K562 (cell line): ENCODE measurements around the gene IGF2BP1. TPM values are rescaled to one million over a fixed set of nuclear protein-coding genes. Genes with fewer than 3 reads are reported as not detected.

Experiments used
- CREM ChIP-seq: IDR thresholded peaks from 2 replicates; pipeline ENCODE4 v1.6.1; 2014; ENCODE audit warnings: antibody characterized with exemption, low read depth
- E2F1 ChIP-seq: sonication (generic); formaldehyde crosslinking; IDR thresholded peaks from 2 replicates; pipeline ENCODE4 v1.8.1; 2023; ENCODE audit warnings: mild to moderate bottlenecking, missing genetic modification reagents, moderate library complexity
- E4F1 ChIP-seq: fragments of 250-450 bp; sonication (Bioruptor Pico); IDR thresholded peaks from 2 replicates; pipeline ENCODE4 v1.5.0; 2021; ENCODE audit warnings: mild to moderate bottlenecking, borderline replicate concordance
- FOSL1 ChIP-seq: fragments of 200-800 bp; sonication (Bioruptor generic); conservative IDR thresholded peaks from 2 replicates; pipeline ENCODE4 v1.6.1; 2016; ENCODE audit warnings: missing genetic modification characterization, missing compliant biosample characterization
- HMGN3 ChIP-seq: IDR thresholded peaks from 2 replicates; pipeline ENCODE4 v1.6.1; 2011; ENCODE audit warnings: borderline replicate concordance, low read depth, mild to moderate bottlenecking, mixed read lengths, low read length; ENCODE audit not compliant: insufficient read length; ENCODE audit errors: extremely low read depth
- NEUROD1 ChIP-seq: fragments of 150-350 bp; IDR thresholded peaks from 2 replicates; pipeline ENCODE4 v1.6.1; 2014; ENCODE audit warnings: borderline replicate concordance, low read length, low read depth; ENCODE audit not compliant: partially characterized antibody
- SAFB2 ChIP-seq: fragments of 200-400 bp; formaldehyde crosslinking; IDR thresholded peaks from 2 replicates; pipeline ENCODE4 v1.6.1; 2018; ENCODE audit warnings: borderline replicate concordance, low read length, low read depth, moderate library complexity; ENCODE audit not compliant: severe bottlenecking
- SMAD3 ChIP-seq: fragments of 450-650 bp; formaldehyde crosslinking; conservative IDR thresholded peaks from 2 replicates; pipeline ENCODE4 v1.4.0; 2020; ENCODE audit warnings: mild to moderate bottlenecking
- TAF7 ChIP-seq: fragments of 450-650 bp; IDR thresholded peaks from 2 replicates; pipeline ENCODE4 v1.6.1; 2016; ENCODE audit warnings: missing genetic modification characterization, missing compliant biosample characterization
- TFAM ChIP-seq: fragments of 250-450 bp; sonication (Bioruptor Pico); conservative IDR thresholded peaks from 2 replicates; pipeline ENCODE4 v1.5.0; 2021; ENCODE audit warnings: mild to moderate bottlenecking, moderate library complexity
- USF2 ChIP-seq: sonication (generic); formaldehyde crosslinking; IDR thresholded peaks from 2 replicates; pipeline ENCODE4 v1.5.0; 2020; ENCODE audit warnings: missing genetic modification reagents
- YY1 ChIP-seq, 3 experiments: IDR thresholded peaks; 2 replicates each; pipeline ENCODE4 v1.6.1; 2011; ENCODE audit warnings: low read length in 2 of 3, mild to moderate bottlenecking in 2 of 3, moderate library complexity in 2 of 3, borderline replicate concordance in 1 of 3, control low read depth in 1 of 3, low read depth in 1 of 3; ENCODE audit not compliant: insufficient read depth in 3 of 3, insufficient replicate concordance in 2 of 3, control insufficient read depth in 1 of 3, insufficient read length in 1 of 3; ENCODE audit errors: extremely low read depth in 1 of 3
- ZNF507 ChIP-seq: conservative IDR thresholded peaks from 2 replicates; pipeline ENCODE4 v1.6.1; 2017; ENCODE audit warnings: missing genetic modification characterization, missing compliant biosample characterization
- ZNF561 ChIP-seq: fragments of 450-650 bp; formaldehyde crosslinking; conservative IDR thresholded peaks from 2 replicates; pipeline ENCODE4 v1.4.0; 2020; ENCODE audit warnings: mild to moderate bottlenecking, moderate library complexity
- polyA plus RNA-seq, 8 experiments: library from polyadenylated mRNA; depleted of rRNA in 4 of 8; stranded (reverse) in 5 of 8; unstranded in 3 of 8; fragments of >200 nt; fragmentation: Nextera tagmentation in 2 of 8; fragmentation: Illumina TruSeq in 1 of 8; extraction: Ambion mirVana in 2 of 8; extraction: Trizol in 1 of 8; gene quantifications; 2 replicates each; pipeline versions ENCODE4 v1.2.1 to v1.2.3, GENCODE V29; 2011 to 2014; ENCODE audit warnings: inconsistent platforms in 1 of 8, missing spikeins in 1 of 8
- total RNA-seq, 7 experiments: library from RNA; depleted of rRNA in 6 of 7; stranded (reverse); fragments of >200 nt in 6 of 7; fragmentation: Illumina TruSeq in 2 of 7; extraction: Trizol in 2 of 7; gene quantifications; 2 replicates each; pipeline versions ENCODE4 v1.2.1 to v1.2.3, GENCODE V29; 2011 to 2021; ENCODE audit warnings: low replicate concordance in 1 of 7
- TF ChIP-seq, protein P1 (sequence below): fragments of 450-650 bp; IDR thresholded peaks from 2 replicates; pipeline ENCODE4 v1.6.1; 2017; ENCODE audit warnings: antibody characterized with exemption, mild to moderate bottlenecking
- TF ChIP-seq, protein P2 (sequence below): sonication (generic); formaldehyde crosslinking; IDR thresholded peaks from 2 replicates; pipeline ENCODE4 v1.8.0; 2022; ENCODE audit warnings: mild to moderate bottlenecking, low read depth, missing genetic modification reagents

The IGF2BP1 gene
- total and polyA plus RNA-seq, 9 of the 15 experiments (the other 6 are each of a cell fraction or from before 2014, with no cell fraction given): 13.0 to 318 (median 53.6) TPM

- TF ChIP-seq, protein P1, sequence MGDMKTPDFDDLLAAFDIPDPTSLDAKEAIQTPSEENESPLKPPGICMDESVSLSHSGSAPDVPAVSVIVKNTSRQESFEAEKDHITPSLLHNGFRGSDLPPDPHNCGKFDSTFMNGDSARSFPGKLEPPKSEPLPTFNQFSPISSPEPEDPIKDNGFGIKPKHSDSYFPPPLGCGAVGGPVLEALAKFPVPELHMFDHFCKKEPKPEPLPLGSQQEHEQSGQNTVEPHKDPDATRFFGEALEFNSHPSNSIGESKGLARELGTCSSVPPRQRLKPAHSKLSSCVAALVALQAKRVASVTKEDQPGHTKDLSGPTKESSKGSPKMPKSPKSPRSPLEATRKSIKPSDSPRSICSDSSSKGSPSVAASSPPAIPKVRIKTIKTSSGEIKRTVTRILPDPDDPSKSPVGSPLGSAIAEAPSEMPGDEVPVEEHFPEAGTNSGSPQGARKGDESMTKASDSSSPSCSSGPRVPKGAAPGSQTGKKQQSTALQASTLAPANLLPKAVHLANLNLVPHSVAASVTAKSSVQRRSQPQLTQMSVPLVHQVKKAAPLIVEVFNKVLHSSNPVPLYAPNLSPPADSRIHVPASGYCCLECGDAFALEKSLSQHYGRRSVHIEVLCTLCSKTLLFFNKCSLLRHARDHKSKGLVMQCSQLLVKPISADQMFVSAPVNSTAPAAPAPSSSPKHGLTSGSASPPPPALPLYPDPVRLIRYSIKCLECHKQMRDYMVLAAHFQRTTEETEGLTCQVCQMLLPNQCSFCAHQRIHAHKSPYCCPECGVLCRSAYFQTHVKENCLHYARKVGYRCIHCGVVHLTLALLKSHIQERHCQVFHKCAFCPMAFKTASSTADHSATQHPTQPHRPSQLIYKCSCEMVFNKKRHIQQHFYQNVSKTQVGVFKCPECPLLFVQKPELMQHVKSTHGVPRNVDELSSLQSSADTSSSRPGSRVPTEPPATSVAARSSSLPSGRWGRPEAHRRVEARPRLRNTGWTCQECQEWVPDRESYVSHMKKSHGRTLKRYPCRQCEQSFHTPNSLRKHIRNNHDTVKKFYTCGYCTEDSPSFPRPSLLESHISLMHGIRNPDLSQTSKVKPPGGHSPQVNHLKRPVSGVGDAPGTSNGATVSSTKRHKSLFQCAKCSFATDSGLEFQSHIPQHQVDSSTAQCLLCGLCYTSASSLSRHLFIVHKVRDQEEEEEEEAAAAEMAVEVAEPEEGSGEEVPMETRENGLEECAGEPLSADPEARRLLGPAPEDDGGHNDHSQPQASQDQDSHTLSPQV: no peak
- TF ChIP-seq ZNF507 (no peak), TFAM (no peak), E4F1 (CRISPR knock-in tag) (no peak), TAF7 (tag) (no peak), CREM (no peak; the same call in 1 of the 2 replicates), E2F1 (CRISPR knock-in tag) (no peak), FOSL1 (tag) (peak; percentile 24; the same call in 1 of the 2 replicates), SMAD3 (CRISPR knock-in tag) (no peak), ZNF561 (CRISPR knock-in tag) (no peak), YY1 (IDR thresholded peaks at IDR 0.05; ENCODE audit: borderline replicate concordance in 1 of 3, control insufficient read depth in 1 of 3, extremely low read depth in 1 of 3, insufficient read depth in 3 of 3, insufficient read length in 1 of 3, insufficient replicate concordance in 2 of 3, low read depth in 1 of 3, low read length in 2 of 3) (peak in 2 of 3 experiments; percentile 45 to 54), USF2 (CRISPR knock-in tag) (no peak), HMGN3 (peak; percentile 31), SAFB2 (no peak), NEUROD1 (peak; percentile 11)
- TF ChIP-seq, protein P2, sequence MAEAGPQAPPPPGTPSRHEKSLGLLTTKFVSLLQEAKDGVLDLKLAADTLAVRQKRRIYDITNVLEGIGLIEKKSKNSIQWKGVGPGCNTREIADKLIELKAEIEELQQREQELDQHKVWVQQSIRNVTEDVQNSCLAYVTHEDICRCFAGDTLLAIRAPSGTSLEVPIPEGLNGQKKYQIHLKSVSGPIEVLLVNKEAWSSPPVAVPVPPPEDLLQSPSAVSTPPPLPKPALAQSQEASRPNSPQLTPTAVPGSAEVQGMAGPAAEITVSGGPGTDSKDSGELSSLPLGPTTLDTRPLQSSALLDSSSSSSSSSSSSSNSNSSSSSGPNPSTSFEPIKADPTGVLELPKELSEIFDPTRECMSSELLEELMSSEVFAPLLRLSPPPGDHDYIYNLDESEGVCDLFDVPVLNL: no peak
Observed at GRCh38 chr17:48997103-48997826, at the start of gene IGF2BP1 (continued).
